A673 (cell line): ENCODE results near the gene DGAT2L6. TPM values are rescaled to one million over a fixed set of nuclear protein-coding genes. Genes with fewer than 3 reads are reported as not detected.

Experiments used
- Bru-seq: library from RNA; stranded (reverse); fragments of 400-500 nt; gene quantifications from one replicate; lab custom pipeline; 2021; lab: Mats Ljungman, UMichigan
- BruChase-seq, 2 experiments: library from RNA; stranded (reverse); fragments of 400-500 nt; gene quantifications; one replicate each; lab custom pipeline; 2021; lab: Mats Ljungman, UMichigan
- BruUV-seq: library from RNA; stranded (reverse); fragments of 400-500 nt; replicated peaks from 2 replicates; lab custom pipeline; 2021; lab: Mats Ljungman, UMichigan
- CTCF ChIA-PET: fragments of 300-600 bp; sonication (Branson Sonifier 250); formaldehyde crosslinking; loops from one replicate; lab custom pipeline; 2022; ENCODE audit warnings: antibody characterized with exemption; lab: Charles Lee
- POLR2A ChIA-PET: fragments of 300-600 bp; sonication (Branson Sonifier 250); formaldehyde crosslinking; loops from one replicate; lab custom pipeline; 2022; ENCODE audit warnings: antibody characterized with exemption; ENCODE audit not compliant: low non-redundant PET; lab: Charles Lee
- DNase-seq: peaks from one replicate; pipeline ENCODE4 v3.0.0-alpha.2; 2015; ENCODE audit warnings: low spot score
- H3K27ac ChIP-seq: fragments of 200-600 bp; sonication (generic); 2 replicates; pipeline ENCODE4 v1.5.1; 2016; ENCODE audit warnings: mixed run types, low read depth, mild to moderate bottlenecking, mixed read lengths, antibody characterized with exemption, low read length; ENCODE audit not compliant: poor library complexity, severe bottlenecking
- H3K27me3 ChIP-seq: fragments of 200-600 bp; sonication (generic); replicated peaks from 2 replicates; pipeline ENCODE4 v1.6.1; 2017; ENCODE audit warnings: mixed run types, low read depth, mild to moderate bottlenecking, mixed read lengths, antibody characterized with exemption, low read length; ENCODE audit not compliant: insufficient read depth, poor library complexity
- H3K36me3 ChIP-seq: fragments of 200-600 bp; sonication (generic); 2 replicates; pipeline ENCODE4 v1.6.1; 2016; ENCODE audit warnings: mixed run types, mild to moderate bottlenecking, mixed read lengths, antibody characterized with exemption, low read length; ENCODE audit not compliant: insufficient read depth, poor library complexity, severe bottlenecking
- H3K4me1 ChIP-seq: fragments of 200-600 bp; sonication (generic); 2 replicates; pipeline ENCODE4 v1.6.1; 2017; ENCODE audit warnings: mixed run types, mild to moderate bottlenecking, mixed read lengths, antibody characterized with exemption, low read length; ENCODE audit not compliant: insufficient read depth, poor library complexity, severe bottlenecking
- H3K4me3 ChIP-seq: fragments of 200-600 bp; sonication (generic); 2 replicates; pipeline ENCODE4 v1.5.1; 2016; ENCODE audit warnings: low read depth, mixed run types, mild to moderate bottlenecking, mixed read lengths, low read length; ENCODE audit not compliant: poor library complexity, severe bottlenecking
- H3K9me3 ChIP-seq: fragments of 200-600 bp; sonication (generic); 2 replicates; pipeline ENCODE4 v1.6.1; 2016; ENCODE audit warnings: mixed run types, low read depth, mild to moderate bottlenecking, mixed read lengths, antibody characterized with exemption, low read length; ENCODE audit not compliant: poor library complexity, severe bottlenecking
- CTCF ChIP-seq: fragments of 300-800, 200-600 bp; sonication (generic); conservative IDR thresholded peaks from 2 replicates; pipeline ENCODE4 v1.5.1; 2017; ENCODE audit warnings: low read depth, mild to moderate bottlenecking, antibody characterized with exemption, low read length, moderate library complexity, mixed read lengths
- EZH2 ChIP-seq: fragments of 200-600 bp; sonication (generic); IDR thresholded peaks from 2 replicates; pipeline ENCODE4 v1.6.1; 2017; ENCODE audit warnings: borderline replicate concordance, low read depth, mild to moderate bottlenecking, mixed read lengths, antibody characterized with exemption, low read length; ENCODE audit not compliant: poor library complexity, severe bottlenecking
- intact Hi-C: fragments of 100-400 bp; cut with micrococcal nuclease; formaldehyde crosslinking; loops from one replicate; pipeline ENCODE4 v1.10.0; 2022; ENCODE audit not compliant: unreplicated experiment
- long read RNA-seq: library from polyadenylated mRNA; stranded (forward); transcript quantifications from one replicate; pipeline ENCODE4 v2.0.0, GENCODE V29; 2022
- total RNA-seq: library from RNA; stranded (reverse); gene quantifications from 2 replicates; pipeline ENCODE4 v1.2.3, GENCODE V29; 2021

DGAT2L6 gene, protein sequence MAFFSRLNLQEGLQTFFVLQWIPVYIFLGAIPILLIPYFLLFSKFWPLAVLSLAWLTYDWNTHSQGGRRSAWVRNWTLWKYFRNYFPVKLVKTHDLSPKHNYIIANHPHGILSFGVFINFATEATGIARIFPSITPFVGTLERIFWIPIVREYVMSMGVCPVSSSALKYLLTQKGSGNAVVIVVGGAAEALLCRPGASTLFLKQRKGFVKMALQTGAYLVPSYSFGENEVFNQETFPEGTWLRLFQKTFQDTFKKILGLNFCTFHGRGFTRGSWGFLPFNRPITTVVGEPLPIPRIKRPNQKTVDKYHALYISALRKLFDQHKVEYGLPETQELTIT
- not detected in 2 replicates for total RNA-seq
- percentile 3 among the genes with signal in this experiment for Bru-seq, nascent RNA
- BruChase-seq, experiment 1, labeled RNA remaining after a 2-hour chase: not detected
- BruChase-seq, experiment 2, labeled RNA remaining after a 6-hour chase: not detected
- long read RNA-seq: 0 reads

- ChIA-PET CTCF (no interaction called here), POLR2A (no interaction called here)
- no peaks in the 10 kb centered on the region for H3K9me3 ChIP-seq
- BruUV-seq: no TSS peak
- H3K27ac ChIP-seq: peak within 1 kb of the TSS; percentile 46
- peak; percentile 58 for DNase-seq
- no peak within 1 kb of the TSS for H3K4me3 ChIP-seq
- H3K36me3 ChIP-seq: no peaks in the 10 kb centered on the region
- TF ChIP-seq EZH2 (no peak), CTCF (no peak)
- intact Hi-C loops: no loop called here
- H3K27me3 ChIP-seq: no peaks in the 10 kb centered on the region
- H3K4me1 ChIP-seq: no peaks in the 10 kb centered on the region
Measured at GRCh38 chrX:70176938-70177533, at the start of gene DGAT2L6. TSS of gene DGAT2L6 (plus strand) at chrX:70177483. CDS start at chrX:70177583, 100 bp downstream.

- CTCF ChIA-PET: no interaction called here
- no peak for DNase-seq
- no TSS peak for BruUV-seq
- no peaks in the 10 kb centered on the region for H3K27me3 ChIP-seq
- H3K36me3 ChIP-seq: no peaks in the 10 kb centered on the region
- POLR2A ChIA-PET: no interaction called here
- TF ChIP-seq EZH2 (no peak), CTCF (no peak)
- no peaks in the 10 kb centered on the region for H3K4me1 ChIP-seq
- intact Hi-C loops: no loop called here
- no peaks in the 10 kb centered on the region for H3K9me3 ChIP-seq
- H3K27ac ChIP-seq: no peak overlapping the region
- no peak overlapping the region for H3K4me3 ChIP-seq
Measured at GRCh38 chrX:70128071-70128470, 49.2 kb upstream of the DGAT2L6 start.

- POLR2A ChIA-PET: no interaction called here
- H3K27me3 ChIP-seq: no peaks in the 10 kb centered on the region
- no peak for DNase-seq
- CTCF ChIA-PET: no interaction called here
- no TSS peak for BruUV-seq
- no peak overlapping the region for H3K27ac ChIP-seq
- no peaks in the 10 kb centered on the region for H3K9me3 ChIP-seq
- H3K36me3 ChIP-seq: no peaks in the 10 kb centered on the region
- intact Hi-C loops: no loop called here
- no peaks in the 10 kb centered on the region for H3K4me1 ChIP-seq
- TF ChIP-seq EZH2 (no peak), CTCF (no peak)
- no peak overlapping the region for H3K4me3 ChIP-seq
Measured at GRCh38 chrX:70129816-70130215, 47.5 kb upstream of the DGAT2L6 start.
